Hippocampal formation (tissue), 2 donors: ENCODE measurements around the gene SCYL1.
A peak's percentile ranks its signal among the peaks of the same experiment; 100 is the strongest.

Experiments
- DNase-seq, 2 donors: peaks; one replicate each; lab custom pipeline; 2025; lab: John Stamatoyannopoulos, UW

SCYL1 gene

DNA sequence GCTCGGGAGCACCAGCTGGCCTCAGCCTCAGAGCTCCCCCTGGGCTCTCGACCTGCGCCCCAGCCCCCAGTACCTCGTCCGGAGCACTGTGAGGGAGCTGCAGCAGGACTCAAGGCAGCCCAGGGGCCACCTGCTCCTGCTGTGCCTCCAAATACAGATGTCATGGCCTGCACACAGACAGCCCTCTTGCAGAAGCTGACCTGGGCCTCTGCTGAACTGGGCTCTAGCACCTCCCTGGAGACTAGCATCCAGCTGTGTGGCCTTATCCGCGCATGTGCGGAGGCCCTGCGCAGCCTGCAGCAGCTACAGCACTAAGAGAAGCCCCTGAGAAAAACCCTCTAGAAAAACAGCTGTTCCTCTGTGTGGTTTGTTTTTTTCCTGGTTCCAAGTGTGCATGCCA is 46.5 kb downstream of the SCYL1 start:
- DNase-seq: no peak

DNA sequence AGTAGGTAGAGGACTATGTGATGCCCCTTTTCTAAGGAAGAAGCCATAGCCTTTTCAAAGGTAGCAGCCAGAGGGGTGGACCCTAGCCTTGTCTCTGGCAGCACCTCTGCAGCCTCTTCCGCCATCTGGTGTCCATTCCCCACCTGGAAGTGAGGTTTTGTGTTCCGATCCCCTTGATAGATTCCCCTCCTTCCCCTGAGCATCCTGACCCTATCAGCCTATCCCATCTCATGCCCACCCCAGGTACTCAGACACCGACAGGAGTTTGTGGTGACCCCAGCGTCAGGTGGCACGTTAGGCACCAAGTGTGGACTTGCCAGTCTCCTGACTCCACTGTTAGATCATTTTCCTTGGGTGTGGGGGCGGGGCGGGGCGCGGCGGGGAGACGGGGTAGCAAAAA is 47.1 kb downstream of the SCYL1 start:
- DNase-seq: no peak

DNA sequence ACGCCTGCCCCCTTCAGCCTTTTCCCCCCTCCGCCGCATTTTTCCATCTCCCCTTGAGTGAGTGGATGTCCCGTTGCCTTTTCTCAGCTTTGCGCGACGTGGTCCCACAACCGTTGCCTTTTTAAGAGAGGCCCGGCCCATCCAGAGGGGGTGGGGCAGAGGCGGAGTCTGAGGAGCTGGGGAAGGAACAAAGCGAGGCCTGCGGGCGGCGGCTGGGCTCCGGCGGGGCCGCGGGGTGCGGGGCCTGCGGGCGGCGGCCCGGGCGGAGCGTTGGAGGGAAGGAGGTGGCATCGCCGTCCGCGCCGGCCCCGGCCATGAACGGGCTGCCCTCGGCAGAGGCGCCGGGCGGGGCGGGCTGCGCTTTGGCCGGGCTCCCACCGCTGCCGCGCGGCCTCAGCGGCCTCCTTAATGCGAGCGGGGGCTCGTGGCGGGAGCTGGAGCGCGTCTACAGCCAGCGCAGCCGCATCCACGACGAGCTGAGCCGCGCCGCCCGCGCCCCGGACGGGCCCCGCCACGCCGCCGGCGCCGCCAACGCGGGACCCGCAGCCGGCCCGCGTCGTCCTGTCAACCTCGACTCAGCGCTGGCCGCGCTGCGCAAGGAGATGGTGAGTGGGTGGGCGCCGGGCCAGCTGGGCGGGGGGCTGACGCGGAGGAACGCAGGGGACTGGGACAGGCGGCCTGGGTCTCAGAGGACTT is 47.6 kb downstream of the SCYL1 start, which contains the start of gene FAM89B:
Gene FAM89B (plus strand): TSS at position 183 of the 696 bp plus-strand sequence. CDS start 132 bp downstream, at position 315.
- peak; percentile 81 to 83 for DNase-seq

DNA sequence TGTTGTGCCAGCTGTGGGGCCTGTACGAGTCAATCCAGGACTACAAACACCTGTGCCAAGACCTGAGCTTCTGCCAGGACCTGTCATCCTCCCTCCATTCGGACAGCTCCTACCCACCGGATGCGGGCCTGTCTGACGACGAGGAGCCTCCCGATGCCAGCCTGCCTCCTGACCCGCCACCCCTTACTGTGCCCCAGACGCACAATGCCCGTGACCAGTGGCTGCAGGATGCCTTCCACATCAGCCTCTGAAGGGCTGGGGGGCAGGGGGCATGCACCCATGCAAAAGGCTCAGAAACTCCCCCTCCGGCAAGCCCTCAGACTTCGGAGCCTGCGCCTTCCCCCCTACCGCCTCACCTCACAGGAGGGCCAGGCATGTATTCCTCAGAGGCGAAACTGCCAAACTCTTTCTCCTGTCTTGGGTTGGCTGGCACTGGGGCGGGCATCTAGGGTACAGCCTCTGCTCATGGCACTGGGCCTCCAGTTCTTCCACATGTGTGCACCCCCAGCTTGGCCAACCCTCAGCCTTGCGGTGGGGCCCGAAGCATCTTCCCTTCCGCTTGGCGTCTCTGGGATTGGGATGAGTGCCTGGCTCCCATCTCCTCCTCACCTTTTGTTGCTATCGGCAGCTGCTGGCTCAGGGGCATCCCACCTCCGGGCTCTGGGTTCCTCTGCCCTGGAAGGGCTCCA is 48.7 kb downstream of the SCYL1 start:
- DNase-seq: no peak

DNA sequence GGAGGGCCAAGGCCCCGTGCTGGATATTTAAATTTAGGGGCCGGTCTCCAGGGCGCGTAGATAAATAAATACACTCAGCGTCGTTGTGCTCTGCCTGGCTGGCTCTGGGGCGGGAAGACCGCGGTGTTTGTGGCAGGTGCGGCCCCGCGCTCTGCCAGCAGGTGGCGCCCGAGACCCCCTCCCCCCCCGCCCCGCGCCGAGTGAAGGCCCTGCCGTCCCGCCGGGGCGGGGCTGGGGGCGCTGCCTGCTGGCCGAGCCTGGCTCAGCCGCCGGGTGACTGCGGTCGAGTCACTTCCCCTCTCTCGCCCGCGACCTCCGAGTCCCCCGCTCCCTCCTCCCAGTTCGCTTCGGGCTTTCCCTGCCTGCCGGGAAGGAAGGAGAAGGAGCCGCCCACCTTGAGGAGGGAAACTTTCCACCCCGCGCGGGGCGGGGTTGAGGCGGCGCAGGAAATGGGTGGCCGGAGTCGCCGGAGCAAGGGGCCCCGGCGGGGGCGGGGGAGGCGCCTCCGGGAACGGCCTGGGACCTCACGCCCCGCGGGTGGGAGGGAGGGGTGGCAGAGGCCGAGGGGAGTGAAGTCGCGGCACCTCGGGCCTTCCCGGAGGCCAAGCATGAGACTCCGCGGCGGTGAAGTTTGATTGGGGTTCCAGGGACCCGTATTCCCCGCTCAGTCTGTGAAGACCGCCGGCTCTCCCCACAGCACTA is 49.4 kb downstream of the SCYL1 start:
- DNase-seq: peak; percentile 59 to 75

DNA sequence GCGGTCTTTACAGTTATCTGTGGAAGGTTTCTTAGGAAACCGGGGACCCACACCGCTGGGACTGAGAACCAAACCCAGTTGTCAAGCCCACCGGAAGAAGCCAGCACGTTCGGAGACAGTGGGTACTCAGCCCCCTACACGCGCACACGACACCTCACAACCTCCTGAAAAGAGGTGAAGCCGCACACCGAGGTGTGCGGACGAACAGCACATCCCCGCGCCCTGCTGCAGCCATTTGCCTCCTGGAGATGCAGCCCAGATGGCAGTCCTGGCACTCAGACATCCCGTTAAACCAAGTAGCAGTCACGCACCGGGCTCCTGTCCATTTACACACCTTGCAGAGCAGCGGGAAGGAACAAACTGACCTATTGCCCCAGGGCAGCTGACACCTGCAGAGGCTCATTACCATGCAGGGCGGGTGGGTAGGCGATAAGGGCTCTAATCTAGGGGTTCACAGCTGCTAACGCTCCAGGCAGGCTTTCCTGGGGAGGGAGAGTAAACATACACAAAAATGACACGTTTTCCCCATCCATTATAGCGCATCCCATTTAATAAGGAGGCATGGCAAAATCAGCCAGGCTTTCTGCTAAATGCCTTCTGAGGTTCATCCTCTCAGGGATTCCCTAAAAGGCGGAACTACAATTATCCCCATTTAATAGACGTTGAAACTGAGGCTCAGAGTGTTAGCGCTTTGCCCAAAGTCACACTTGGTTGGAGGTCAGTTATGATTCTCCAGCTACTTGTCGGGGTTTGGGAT is 50.1 kb downstream of the SCYL1 start:
- DNase-seq: no peak

DNA sequence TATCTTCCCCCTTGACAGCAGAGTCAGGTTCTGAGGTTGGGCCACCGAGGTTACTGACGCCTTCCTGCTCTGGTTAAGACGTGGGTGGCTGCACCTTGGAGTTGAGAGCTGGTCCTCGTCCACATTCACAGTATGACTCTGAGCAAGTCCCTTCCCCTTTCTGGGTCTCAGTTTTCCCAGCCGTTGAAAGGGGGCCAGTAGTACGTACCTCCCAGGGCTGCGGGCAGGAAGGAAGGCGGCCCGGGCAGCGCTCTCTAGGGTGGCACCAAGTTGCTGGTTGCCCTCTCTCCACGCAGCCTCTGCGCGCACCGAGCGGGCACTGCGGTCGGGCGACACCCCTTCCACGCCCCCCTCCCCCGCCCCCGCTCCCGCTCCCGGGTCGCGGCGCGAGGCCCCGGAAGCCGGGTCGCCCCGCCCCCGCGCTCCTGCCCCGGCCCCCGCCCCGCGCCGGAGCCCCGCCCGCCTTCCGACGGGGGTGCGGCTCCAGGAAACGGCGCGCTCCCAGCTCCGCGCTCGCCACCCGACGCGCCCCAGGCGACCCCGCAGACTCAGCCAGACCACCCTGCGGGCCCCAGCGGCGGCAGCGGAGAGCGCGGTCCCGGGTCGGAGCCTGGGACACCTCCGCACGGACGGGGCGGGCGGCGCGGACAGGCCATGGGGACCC is 50.8 kb downstream of the SCYL1 start, which contains the start of gene EHBP1L1:
Gene EHBP1L1 (plus strand): TSS at position 486 of the 664 bp plus-strand sequence. CDS start 250 bp downstream, outside the sequence.
- DNase-seq: peak in 1 of 2 donors; percentile 7

DNA sequence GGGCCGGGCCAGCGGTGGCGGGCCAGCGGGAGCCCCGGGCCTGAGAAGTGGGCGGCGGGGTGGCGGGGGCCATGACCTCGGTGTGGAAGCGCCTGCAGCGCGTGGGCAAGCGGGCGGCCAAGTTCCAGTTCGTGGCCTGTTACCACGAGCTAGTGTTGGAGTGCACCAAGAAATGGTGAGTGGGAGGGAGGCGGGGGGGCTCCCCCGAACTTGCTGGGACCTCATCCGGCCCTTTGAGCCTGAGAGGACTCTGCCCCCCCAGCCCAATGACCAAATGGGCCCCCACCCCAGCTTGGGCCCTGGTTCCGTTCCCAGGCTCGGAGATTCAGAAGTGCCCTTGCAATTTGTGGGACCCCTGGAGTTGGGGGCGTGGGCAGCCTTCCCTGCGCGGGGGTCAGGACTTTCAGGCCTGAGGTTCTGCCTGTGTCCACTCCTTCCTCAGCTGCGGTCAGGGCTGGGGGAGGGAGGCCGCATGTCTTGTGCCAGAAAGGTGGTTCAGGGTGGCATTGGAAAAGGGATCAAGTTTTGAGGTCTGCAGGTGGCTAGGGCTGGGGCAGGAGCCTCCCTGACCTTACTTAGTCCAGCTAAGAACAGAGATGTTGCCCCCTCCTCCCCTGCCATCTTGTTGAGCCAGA is 51.5 kb downstream of the SCYL1 start:
- DNase-seq: no peak

DNA sequence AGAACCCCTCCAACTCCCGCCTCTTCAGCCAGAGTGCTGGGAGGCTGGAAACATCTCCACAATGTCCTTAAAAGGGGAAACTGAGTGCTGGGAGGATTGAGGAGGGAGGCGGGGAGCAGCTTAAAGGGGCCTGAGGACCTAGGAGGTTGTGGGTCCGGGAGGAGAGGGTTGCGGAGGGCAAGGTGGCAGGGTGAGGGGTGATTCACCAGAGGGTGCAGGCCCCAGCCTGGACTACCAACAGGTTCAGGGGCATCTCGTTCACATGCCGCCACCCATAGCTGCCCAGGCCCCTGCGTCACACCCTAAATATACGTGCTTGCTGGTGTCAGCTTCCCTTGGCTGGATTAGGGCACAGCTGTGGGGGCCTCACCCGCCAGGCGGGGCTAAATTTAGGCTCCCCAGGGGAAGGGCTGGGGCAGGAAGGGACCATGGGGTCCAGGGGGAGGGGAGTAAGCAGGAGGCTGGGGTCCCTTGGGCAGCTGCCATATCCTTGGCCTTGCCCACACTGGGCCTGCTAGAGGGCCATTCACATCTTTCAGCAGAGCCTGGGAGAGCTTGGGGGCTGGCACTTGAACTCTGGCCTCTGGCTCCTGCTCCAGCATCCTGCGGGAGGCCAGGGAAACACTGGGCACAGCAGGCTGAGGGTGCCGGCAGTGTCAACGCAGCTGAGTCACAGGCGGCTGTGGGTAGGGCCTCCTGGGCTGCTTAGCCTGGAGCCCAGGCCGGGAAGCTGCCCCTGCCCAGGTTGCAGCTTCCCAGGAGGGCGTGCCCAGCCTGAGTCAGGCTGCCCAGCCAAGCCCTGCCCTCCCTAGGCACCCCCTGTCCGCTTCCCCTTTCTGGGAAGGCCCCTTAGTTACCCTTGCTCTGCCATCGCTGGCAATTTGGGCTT is 52.2 kb downstream of the SCYL1 start:
- DNase-seq: no peak

DNA sequence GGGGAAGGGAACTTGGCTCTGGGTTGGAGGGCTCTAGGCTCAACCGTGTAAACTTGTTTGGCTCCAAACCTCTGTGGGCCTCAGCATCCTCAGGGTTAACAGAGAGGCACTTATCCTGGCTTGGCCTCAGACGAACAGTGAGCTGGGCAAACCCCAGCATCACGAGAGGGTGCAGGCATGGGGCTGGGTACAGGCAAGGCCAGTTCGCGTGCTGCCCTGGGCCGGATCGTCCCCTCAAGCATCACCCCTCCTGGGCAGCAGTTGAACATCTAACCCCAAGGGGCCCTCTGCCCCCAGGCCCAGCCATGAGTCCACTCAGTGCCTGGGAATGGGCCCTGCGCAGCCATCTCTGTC is 52.9 kb downstream of the SCYL1 start:
- no peak for DNase-seq

DNA sequence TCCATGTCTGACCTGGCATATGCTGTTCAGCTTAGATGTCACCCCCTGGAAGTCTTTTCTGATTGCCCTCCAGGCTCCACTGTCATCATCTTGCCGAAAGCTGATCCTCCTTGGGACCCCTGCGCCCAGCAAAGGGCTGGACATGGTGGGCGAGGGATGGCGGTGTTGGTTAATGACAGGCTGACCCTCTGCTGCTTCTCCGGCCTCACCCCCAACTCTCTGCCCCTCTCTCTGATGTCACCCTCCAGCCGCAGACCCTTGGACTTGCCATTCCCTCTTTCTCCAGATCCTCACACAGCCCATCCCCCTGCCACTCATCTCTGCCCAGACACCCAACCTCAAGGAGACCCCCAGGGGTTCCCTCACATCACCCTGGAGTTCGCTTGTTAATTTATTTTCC is 53.3 kb downstream of the SCYL1 start:
- no peak for DNase-seq

DNA sequence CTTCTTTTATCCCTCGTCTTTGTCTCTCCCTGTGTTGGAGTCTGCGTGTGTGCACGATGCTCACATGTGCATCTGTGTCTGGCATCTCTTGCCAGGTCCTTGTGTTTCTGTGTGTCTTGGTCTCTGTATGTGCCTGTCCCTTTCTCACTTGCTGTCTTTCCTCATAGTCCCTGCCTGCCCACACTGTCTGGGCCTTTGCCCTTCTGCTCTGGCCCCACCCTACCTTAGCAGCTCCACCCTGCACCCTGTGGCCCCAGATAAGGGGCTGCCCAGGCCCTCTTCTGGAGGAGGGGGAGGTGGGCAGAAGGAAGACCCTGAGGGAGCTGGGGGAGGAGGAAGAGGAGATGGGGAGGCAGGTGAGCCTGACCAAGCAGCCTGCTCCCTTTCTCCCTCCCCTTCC is 53.8 kb downstream of the SCYL1 start:
- DNase-seq: no peak

DNA sequence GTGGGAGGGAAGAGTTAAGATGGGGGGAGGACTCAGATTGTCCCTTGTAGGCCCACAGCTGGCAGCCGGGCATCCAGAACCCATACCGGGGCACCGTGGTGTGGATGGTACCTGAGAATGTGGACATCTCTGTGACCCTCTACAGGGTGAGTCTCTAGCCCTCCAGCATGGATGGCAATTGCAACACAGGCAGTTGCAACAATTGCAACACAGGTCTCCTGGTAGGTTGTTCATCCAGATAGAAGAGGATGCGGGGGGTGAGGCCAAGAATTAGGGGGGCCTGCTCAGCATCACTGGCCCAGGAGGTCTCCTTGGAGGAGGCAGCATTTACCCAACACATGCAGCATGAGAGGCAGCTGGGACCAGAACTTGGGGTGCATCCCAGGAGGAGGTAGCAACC is 54.4 kb downstream of the SCYL1 start:
- DNase-seq: no peak

DNA sequence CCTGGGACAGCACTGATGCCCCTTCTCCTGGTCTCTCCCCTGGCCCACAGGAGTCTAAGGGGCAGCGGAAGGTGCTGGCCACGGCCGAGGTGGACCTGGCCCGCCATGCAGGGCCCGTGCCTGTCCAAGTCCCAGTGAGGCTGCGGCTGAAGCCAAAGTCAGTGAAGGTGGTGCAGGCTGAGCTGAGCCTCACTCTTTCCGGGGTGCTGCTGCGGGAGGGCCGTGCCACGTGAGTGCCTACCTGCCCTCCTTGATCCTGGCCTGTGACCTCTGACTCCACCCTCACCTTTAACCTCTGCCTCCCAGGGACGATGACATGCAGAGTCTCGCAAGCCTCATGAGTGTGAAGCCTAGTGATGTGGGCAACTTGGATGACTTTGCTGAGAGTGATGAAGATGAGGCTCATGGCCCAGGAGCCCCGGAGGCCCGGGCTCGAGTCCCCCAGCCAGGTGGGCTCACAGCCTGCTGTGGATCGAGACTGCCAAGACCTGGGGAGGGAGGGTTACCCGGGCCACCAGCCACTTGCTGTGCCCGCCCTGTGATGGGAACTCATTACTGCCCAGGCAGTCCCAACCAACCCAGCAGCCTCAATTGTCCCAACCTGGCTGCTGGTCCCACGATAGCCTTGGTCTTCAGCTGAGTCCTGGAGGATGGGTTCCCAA is 55.3 kb downstream of the SCYL1 start:
- no peak for DNase-seq

DNA sequence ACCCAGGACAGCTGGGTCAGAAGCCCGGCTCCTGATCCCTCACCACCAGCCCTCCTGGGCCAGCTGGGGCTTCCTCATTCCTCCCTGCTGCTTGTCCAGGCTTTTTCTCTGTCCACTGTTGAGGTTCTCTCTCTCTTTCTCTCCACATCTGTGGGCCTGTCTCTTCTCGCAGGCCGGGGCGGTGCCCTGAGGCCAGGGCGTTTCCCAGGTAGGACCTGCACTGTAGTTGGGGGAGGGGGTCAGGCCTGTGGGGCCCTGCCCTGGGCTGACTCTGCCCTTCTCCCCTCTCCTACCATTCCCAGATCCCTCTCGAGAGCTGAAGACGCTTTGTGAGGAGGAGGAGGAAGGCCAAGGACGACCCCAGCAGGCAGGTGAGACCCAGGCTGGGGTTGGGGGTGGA is 55.9 kb downstream of the SCYL1 start:
- no peak for DNase-seq

DNA sequence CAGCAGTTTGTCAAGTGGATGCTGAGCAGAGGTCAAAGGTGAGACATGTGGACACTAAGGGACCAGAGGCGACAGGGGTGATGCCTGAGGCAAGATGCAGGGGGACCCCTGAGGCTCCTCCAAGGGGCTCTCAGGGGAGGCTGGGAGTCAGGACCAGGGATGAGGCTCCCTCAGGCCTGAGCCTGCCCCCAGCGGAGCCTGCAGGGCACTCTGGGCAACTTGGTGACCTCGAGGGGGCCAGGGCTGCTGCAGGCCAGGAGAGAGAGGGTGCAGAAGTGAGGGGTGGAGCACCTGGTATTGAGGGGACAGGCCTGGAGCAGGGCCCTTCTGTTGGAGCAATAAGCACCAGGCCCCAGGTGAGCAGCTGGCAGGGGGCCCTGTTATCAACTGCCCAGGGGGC is 57.0 kb downstream of the SCYL1 start:
- no peak for DNase-seq

DNA sequence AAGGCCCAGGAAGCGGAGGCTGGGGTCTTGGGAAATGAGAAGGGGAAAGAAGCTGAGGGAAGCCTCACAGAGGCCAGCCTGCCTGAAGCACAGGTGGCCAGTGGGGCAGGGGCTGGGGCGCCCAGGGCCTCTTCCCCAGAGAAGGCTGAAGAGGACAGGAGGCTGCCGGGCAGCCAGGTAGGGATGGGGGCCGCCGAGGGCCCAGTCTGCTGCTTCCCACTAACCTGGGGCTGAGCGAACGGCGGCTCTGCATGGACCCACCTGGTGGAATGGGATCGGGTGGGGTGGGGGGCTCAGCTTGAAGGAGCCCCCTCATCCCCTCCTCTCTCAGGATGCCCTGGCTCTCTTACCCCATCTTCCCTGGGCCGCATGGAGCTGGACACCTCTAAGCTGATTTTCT is 58.7 kb downstream of the SCYL1 start:
- DNase-seq: no peak

DNA sequence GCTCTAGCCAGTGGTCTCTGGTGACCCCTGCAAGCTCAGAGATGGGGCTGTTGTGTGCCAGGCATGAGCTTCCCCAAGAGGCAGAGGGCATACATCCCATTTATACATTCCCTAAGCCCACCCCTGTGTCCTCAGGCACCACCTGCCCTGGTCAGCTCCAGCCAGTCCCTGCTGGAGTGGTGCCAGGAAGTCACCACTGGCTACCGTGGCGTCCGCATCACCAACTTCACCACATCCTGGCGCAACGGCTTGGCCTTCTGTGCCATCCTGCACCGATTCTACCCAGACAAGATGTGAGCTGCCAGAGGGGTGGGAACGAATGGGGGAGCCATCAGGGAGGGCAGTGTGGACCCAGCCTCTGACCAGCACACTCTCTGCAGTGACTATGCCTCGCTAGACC is 59.2 kb downstream of the SCYL1 start:
- no peak for DNase-seq

DNA sequence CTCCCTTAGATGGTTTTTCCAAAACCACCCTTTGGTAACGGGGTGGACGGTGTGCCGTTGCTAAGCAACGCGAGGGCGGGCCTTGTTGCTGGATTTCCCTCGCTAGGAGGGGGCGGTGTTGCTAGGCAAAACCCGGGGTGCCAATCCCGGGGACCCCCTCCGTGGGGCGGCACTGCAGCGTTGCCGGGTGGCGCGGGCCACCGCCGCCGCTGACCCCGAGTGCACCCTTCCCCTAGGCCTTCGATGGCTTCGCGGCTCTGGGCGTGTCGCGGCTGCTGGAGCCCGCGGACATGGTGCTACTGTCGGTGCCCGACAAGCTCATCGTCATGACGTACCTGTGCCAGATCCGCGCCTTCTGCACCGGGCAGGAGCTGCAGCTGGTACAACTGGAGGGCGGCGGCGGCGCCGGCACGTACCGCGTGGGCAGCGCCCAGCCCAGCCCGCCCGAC is 59.9 kb downstream of the SCYL1 start:
- peak in 1 of 2 donors; percentile 6 for DNase-seq
